Neuronal stem cell (in vitro differentiated cells): Measurements from ENCODE around the gene FKBP1A.

ENCODE experiments used
- DNase-seq: peaks from one replicate; pipeline ENCODE4 v3.0.0-alpha.2; 2013; ENCODE audit warnings: low spot score
- H2AFZ ChIP-seq: one replicate; pipeline ENCODE4 v1.6.1; 2013; ENCODE audit warnings: mild to moderate bottlenecking, low read length, inconsistent platforms
- H2AK5ac ChIP-seq: 2 replicates; pipeline ENCODE4 v1.6.1; 2013; ENCODE audit warnings: low read depth, mild to moderate bottlenecking, inconsistent platforms, low read length, moderate library complexity, mixed read lengths
- H2BK120ac ChIP-seq: 2 replicates; pipeline ENCODE4 v1.6.1; 2013; ENCODE audit warnings: low read depth, mild to moderate bottlenecking, inconsistent platforms, low read length, moderate library complexity, mixed read lengths
- H2BK12ac ChIP-seq: one replicate; pipeline ENCODE4 v1.6.1; 2013; ENCODE audit warnings: low read length, inconsistent platforms
- H2BK15ac ChIP-seq: 2 replicates; pipeline ENCODE4 v1.6.1; 2013; ENCODE audit warnings: mild to moderate bottlenecking, low read length, inconsistent platforms, mixed read lengths
- H2BK5ac ChIP-seq: one replicate; pipeline ENCODE4 v1.6.1; 2013; ENCODE audit warnings: inconsistent platforms, mild to moderate bottlenecking, low read length, moderate library complexity
- H3K14ac ChIP-seq: one replicate; pipeline ENCODE4 v1.6.1; 2013; ENCODE audit warnings: low read length, inconsistent platforms
- H3K18ac ChIP-seq: 2 replicates; pipeline ENCODE4 v1.6.1; 2013; ENCODE audit warnings: low read length, inconsistent platforms
- H3K23ac ChIP-seq: 2 replicates; pipeline ENCODE4 v1.6.1; 2013; ENCODE audit warnings: low read depth, mild to moderate bottlenecking, mixed read lengths, low read length, inconsistent platforms; ENCODE audit not compliant: poor library complexity
- H3K27ac ChIP-seq: replicated peaks from 3 replicates; pipeline ENCODE4 v1.5.1; 2013; ENCODE audit warnings: low read length, inconsistent platforms
- H3K27me3 ChIP-seq, 3 experiments: 2 replicates each; pipeline ENCODE4 v1.6.1; 2013; ENCODE audit warnings: low read length in 3 of 3, mild to moderate bottlenecking in 2 of 3, inconsistent platforms in 1 of 3, low read depth in 1 of 3, mixed read lengths in 1 of 3, moderate library complexity in 1 of 3; ENCODE audit not compliant: control insufficient read depth in 3 of 3, insufficient read depth in 3 of 3
- H3K36me3 ChIP-seq, 2 donors: replicated peaks in 1 of 2; 2 replicates each; pipeline ENCODE4 v1.6.1; 2013; ENCODE audit warnings: low read length in 2 of 2; ENCODE audit not compliant: control insufficient read depth in 2 of 2, insufficient read depth in 2 of 2
- H3K4ac ChIP-seq: 2 replicates; pipeline ENCODE4 v1.6.1; 2013; ENCODE audit warnings: inconsistent platforms, mild to moderate bottlenecking, low read length, moderate library complexity
- H3K4me1 ChIP-seq, 2 donors: 1 replicate in 1 of 2; 2 replicates in 1 of 2; pipeline ENCODE4 v1.6.1; 2013; ENCODE audit warnings: low read length in 2 of 2, low read depth in 1 of 2; ENCODE audit not compliant: control insufficient read depth in 2 of 2, insufficient read depth in 1 of 2
- H3K4me2 ChIP-seq: one replicate; pipeline ENCODE4 v1.6.1; 2013; ENCODE audit warnings: mild to moderate bottlenecking, low read length, inconsistent platforms; ENCODE audit not compliant: insufficient read depth, poor library complexity, severe bottlenecking
- H3K4me3 ChIP-seq, 2 donors: 2 replicates each; pipeline ENCODE4 v1.5.1; 2013; ENCODE audit warnings: low read length in 2 of 2, mild to moderate bottlenecking in 2 of 2, inconsistent platforms in 1 of 2, moderate library complexity in 1 of 2
- H3K79me1 ChIP-seq: one replicate; pipeline ENCODE4 v1.6.1; 2013; ENCODE audit warnings: low read depth, mild to moderate bottlenecking, inconsistent platforms, low read length, moderate library complexity
- H3K9ac ChIP-seq: one replicate; pipeline ENCODE4 v1.6.1; 2013; ENCODE audit warnings: mild to moderate bottlenecking, low read depth, low read length, inconsistent platforms; ENCODE audit not compliant: poor library complexity
- H3K9me3 ChIP-seq, 2 donors: replicated peaks in 1 of 2; 2 replicates each; pipeline versions ENCODE3 to v1.6.1; 2013; ENCODE audit warnings: low read length in 2 of 2, mild to moderate bottlenecking in 2 of 2, inconsistent platforms in 1 of 2, low read depth in 1 of 2, mixed read lengths in 1 of 2, moderate library complexity in 1 of 2; ENCODE audit not compliant: control insufficient read depth in 2 of 2, insufficient read depth in 1 of 2
- H4K8ac ChIP-seq: one replicate; pipeline ENCODE4 v1.6.1; 2013; ENCODE audit warnings: low read depth, mild to moderate bottlenecking, inconsistent platforms, low read length, moderate library complexity
- H4K91ac ChIP-seq: one replicate; pipeline ENCODE4 v1.6.1; 2013; ENCODE audit warnings: low read length, low read depth, mild to moderate bottlenecking, inconsistent platforms; ENCODE audit not compliant: poor library complexity
- WGBS, 2 donors: extraction: QIAGEN DNeasy Blood & Tissue Kit; methylation state at CpG; one replicate each; pipeline ENCODE4 v1.1.7; 2013; ENCODE audit warnings: missing lambda C conversion rate in 2 of 2, mixed read lengths in 1 of 2; ENCODE audit not compliant: insufficient read length in 2 of 2, insufficient replicate concordance in 1 of 2; ENCODE audit errors: extremely low coverage in 2 of 2; 5-methylcytosine and 5-hydroxymethylcytosine counted together

FKBP1A gene

DNA sequence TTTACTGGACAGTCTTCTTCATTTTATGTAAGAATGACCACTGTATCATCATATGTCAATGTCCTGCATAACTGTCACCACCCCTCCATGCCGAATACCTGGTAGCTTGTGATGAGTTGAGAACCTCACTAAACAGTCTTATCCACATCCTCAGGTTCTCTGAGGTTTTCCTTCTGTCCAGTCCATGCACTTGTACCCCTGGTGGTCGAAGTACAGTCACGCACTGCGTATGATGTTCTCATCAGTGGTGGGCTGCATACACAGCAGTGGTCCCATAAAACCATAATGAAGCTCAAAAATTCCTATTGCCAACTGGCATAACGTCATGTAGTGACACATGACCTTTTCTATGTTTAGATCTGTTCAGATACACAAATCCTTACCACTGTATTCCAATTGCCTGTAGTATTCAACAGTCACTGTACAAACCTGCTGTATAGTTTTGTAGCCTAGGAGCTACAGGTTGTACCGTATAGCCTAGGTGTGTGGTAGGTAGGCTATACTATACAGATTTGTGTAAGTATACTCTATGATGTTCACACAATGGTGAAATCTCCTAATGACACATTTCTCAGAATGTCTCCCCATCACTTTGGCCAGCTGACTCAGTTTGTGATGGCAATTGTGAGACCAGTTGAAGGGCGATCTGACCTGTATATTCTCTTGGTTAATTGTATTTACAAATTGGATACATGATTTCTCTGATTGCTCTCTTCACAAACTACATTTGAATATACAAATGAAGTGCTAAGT, 32.6 kb downstream of the FKBP1A start:
- Histone ChIP-seq H2BK15ac (no peak overlapping the region), H2BK120ac (no peak overlapping the region), H3K27ac (no peak overlapping the region), H3K4me2 (no peak overlapping the region), H2AFZ (no peak overlapping the region), H3K18ac (no peak overlapping the region), H3K36me3 (peaks cover 18 to 84% of the 10 kb centered on the region in 2 donors), H3K9me3 (peaks cover 4 to 8% of the 10 kb centered on the region in 2 donors), H4K8ac (no peak overlapping the region), H2BK12ac (no peak overlapping the region), H3K4ac (no peak overlapping the region), H3K27me3 (no peaks in the 10 kb centered on the region), H2BK5ac (no peak overlapping the region), H3K23ac (no peak overlapping the region), H3K79me1 (no peaks in the 10 kb centered on the region), H2AK5ac (no peak overlapping the region), H3K14ac (no peak overlapping the region), H3K9ac (no peak overlapping the region), H3K4me3 (no peak overlapping the region), H3K4me1 (no peaks in the 10 kb centered on the region), H4K91ac (no peak overlapping the region)
- no CpG with 5 or more reads among the region's 7 CpGs for WGBS, 2 donors
- no peak for DNase-seq

DNA sequence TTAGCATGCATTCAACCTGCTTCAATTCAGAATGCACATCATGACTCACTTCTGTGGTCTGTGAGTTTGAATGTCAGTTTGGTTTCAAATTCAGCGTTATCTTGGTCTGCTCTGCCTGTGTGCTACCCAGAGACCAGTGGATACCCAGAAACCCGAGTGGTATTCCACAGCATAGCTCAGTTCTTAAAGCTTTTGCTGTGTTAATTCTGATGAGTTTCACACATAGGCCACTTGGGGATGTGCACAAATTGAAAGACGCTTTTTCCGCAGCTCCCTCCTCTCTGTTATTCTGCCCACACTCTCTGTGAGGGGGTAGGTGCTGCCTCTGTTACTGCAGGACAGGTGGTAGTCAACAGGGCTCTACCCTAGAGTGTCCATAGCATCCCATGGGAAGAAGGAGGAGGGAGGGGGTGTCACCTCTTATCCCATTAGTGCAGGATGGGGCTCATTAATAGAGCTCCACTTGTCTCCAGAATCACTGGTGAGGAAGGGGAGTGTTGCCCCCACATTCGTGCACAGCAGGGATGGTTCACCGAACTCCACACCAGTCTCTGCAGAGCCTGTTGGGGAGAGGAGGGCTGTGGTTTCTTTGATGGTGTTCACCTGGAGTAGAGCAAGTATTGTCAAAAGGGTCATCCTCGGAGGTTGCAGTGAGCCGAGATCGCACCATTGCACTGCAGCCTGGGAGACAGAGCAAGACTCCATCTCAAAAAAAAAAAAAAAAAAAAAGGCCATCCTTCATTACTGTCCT, 34.8 kb downstream of the FKBP1A start:
- H3K4me2 ChIP-seq, result no peak overlapping the region
- H3K4me3 ChIP-seq, result no peak overlapping the region
- H2BK12ac ChIP-seq, result no peak overlapping the region
- H3K9me3 ChIP-seq, result peaks cover 6 to 26% of the 10 kb centered on the region in 2 donors
- no peak overlapping the region for H2AK5ac ChIP-seq
- H3K4ac ChIP-seq, result no peak overlapping the region
- H3K23ac ChIP-seq, result no peak overlapping the region
- H4K8ac ChIP-seq, result no peak overlapping the region
- H2BK15ac ChIP-seq, result no peak overlapping the region
- no CpG with 5 or more reads among the region's 9 CpGs for WGBS, 2 donors
- no peaks in the 10 kb centered on the region for H3K27me3 ChIP-seq
- peaks cover 25 to 86% of the 10 kb centered on the region in 2 donors for H3K36me3 ChIP-seq
- H3K9ac ChIP-seq, result no peak overlapping the region
- no peak overlapping the region for H3K18ac ChIP-seq
- H2AFZ ChIP-seq, result no peak overlapping the region
- no peak overlapping the region for H2BK120ac ChIP-seq
- H3K79me1 ChIP-seq, result peaks cover 1% of the 10 kb centered on the region
- DNase-seq, result no peak
- H3K14ac ChIP-seq, result no peak overlapping the region
- H2BK5ac ChIP-seq, result no peak overlapping the region
- H3K27ac ChIP-seq, result no peak overlapping the region
- no peaks in the 10 kb centered on the region for H3K4me1 ChIP-seq
- no peak overlapping the region for H4K91ac ChIP-seq

DNA sequence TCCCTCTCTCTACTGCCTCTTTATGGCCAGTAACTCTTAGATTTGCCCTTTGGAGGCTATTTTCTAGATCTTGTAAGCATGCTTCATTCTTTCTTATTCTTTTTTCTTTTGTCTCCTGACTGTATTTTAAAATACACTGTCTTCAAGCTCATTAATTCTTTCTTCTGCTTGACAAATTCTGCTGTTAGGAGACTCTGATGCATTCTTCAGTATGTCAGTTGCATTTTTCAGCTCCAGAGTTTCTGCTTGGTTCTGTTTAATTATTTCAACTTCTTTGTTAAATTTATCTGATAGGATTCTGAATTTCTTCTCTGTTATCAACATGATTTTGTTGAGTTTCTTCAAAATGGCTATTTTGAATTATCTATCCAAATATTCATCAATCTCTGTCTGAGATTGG, 38.9 kb downstream of the FKBP1A start:
- Histone ChIP-seq H3K36me3 (peaks cover 17 to 68% of the 10 kb centered on the region in 2 donors), H3K23ac (no peak overlapping the region), H4K91ac (no peak overlapping the region), H3K27ac (no peak overlapping the region), H3K27me3 (no peaks in the 10 kb centered on the region), H2AK5ac (no peak overlapping the region), H2AFZ (no peak overlapping the region), H3K14ac (no peak overlapping the region), H3K9me3 (peaks cover 5 to 24% of the 10 kb centered on the region in 2 donors), H3K18ac (no peak overlapping the region), H3K9ac (no peak overlapping the region), H3K4me3 (no peak overlapping the region), H2BK5ac (no peak overlapping the region), H4K8ac (no peak overlapping the region), H2BK12ac (no peak overlapping the region), H3K4me2 (no peak overlapping the region), H3K4me1 (no peaks in the 10 kb centered on the region), H3K79me1 (peaks cover 2% of the 10 kb centered on the region), H2BK120ac (no peak overlapping the region), H3K4ac (no peak overlapping the region), H2BK15ac (no peak overlapping the region)
- DNase-seq, result no peak

DNA sequence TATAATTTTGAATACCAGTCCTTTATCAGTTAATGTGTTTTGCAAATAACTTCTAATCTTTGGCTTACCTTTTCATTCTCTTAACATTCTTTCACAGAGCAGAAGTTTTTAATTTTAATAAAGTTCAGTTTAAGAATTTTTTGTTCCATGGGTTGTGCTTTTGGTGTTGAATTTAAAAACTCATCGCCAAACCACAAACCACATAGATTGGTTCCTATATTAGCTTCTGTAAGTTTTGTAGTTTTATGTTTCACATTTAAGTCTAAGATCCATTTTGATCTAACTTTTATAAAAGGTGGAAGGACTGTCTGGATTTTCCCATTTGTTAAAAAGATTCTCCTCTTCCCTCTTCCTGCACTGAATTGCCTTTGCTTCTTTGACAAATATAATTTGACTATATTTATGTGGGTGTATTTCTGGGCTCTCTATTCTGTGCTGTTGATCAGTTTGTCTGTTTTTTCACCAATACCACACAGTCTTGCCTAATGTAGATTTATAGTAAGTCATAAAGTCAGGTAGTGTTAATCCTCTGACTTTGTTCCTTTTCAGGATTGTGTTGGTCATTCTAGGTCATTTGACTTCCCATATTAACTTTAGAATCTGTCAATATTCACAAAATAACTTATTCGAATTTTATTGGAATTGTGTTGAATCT, 46.4 kb downstream of the FKBP1A start:
- Histone ChIP-seq H3K4me1 (no peaks in the 10 kb centered on the region), H3K36me3 (peaks cover 3 to 9% of the 10 kb centered on the region in 2 donors), H2AK5ac (no peak overlapping the region), H3K79me1 (peaks cover 7% of the 10 kb centered on the region), H3K4me2 (no peak overlapping the region), H3K23ac (no peak overlapping the region), H4K8ac (no peak overlapping the region), H2BK5ac (no peak overlapping the region), H3K14ac (no peak overlapping the region), H2BK15ac (no peak overlapping the region), H3K27me3 (no peaks in the 10 kb centered on the region), H4K91ac (no peak overlapping the region), H3K9ac (no peak overlapping the region), H2AFZ (no peak overlapping the region), H2BK120ac (no peak overlapping the region), H2BK12ac (no peak overlapping the region), H3K4me3 (no peak overlapping the region), H3K27ac (no peak overlapping the region), H3K18ac (no peak overlapping the region), H3K9me3 (peaks cover 0 to 3% of the 10 kb centered on the region in 2 donors), H3K4ac (no peak overlapping the region)
- no peak for DNase-seq
- WGBS, 2 donors, result no CpG with 5 or more reads among the region's 2 CpGs
